ENCODE results near the gene RNF145. TPM values are rescaled to one million over a fixed set of nuclear protein-coding genes. Genes with fewer than 3 reads are reported as not detected.

Gene RNF145, protein sequence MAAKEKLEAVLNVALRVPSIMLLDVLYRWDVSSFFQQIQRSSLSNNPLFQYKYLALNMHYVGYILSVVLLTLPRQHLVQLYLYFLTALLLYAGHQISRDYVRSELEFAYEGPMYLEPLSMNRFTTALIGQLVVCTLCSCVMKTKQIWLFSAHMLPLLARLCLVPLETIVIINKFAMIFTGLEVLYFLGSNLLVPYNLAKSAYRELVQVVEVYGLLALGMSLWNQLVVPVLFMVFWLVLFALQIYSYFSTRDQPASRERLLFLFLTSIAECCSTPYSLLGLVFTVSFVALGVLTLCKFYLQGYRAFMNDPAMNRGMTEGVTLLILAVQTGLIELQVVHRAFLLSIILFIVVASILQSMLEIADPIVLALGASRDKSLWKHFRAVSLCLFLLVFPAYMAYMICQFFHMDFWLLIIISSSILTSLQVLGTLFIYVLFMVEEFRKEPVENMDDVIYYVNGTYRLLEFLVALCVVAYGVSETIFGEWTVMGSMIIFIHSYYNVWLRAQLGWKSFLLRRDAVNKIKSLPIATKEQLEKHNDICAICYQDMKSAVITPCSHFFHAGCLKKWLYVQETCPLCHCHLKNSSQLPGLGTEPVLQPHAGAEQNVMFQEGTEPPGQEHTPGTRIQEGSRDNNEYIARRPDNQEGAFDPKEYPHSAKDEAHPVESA
- 10 to 100 TPM; 82.9 to 89.8 TPM for total RNA-seq

DNA sequence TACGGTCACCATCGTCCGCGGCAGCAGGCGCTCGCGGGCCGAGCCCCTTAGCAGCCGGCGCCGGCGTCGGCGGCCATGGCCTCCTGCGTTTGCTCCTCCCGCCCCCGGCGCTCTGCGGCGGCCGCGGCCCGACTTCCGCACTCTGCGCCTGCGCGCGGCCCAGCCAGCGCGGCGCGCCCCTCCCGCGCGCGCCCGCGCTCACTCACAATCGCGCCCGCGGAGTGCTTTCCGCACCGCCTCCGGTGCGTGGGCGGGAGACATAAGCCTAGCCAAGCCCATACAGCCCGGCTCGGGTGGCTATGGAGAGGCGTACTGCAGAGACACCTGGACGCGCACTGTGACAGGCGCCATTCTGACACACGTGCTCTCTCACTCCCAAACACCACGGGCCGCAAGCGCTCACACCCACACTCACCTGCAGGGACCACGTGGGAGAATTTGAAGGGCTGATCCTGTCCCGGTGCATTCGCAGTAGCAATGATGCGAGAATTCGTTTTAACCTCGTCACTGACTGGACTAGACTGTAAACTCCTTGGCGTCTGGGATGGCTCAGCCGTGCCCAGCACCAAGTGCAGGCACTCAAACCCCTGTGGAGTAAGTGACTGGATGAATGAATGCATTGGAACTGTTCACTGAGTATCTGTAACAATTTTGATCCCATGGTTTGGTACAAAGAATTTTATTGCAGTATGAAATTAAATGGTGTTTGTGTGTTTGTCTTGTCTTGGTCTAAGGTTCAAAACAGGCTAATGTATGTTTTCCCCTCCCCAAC, at the start of gene RNF145:
TSS of gene RNF145 (minus strand) at position 116 of the 772 bp plus-strand sequence. CDS start 5,936 bp downstream, outside the sequence.

Small RNA genes within 50 kb of the gene (small RNA-seq; reads per million reads assigned to genes)
- 0 reads per million in 2 donors for gene RF00263

Other genes with a start within 250 kb of the RNF145 start
- gene EBF1, start 109.6 kb downstream of the RNF145 start, total RNA-seq: 1 to 10 TPM in 1 of 2 donors, under 1 TPM in 1; 0.33 to 1.7 TPM
- 10 to 100 TPM; 35.8 to 41.0 TPM for gene UBLCP1, start 53.7 kb upstream of the RNF145 start, total RNA-seq
- not detected for gene IL12B, start 120.9 kb upstream of the RNF145 start, total RNA-seq

All from melanocyte of skin (primary cell).